K562 (cell line): ENCODE measurements around the gene EIF4G2. TPM values are rescaled to one million over a fixed set of nuclear protein-coding genes. Genes with fewer than 3 reads are reported as not detected.

Source experiments
- BDP1 ChIP-seq: IDR thresholded peaks from 3 replicates; pipeline ENCODE4 v1.6.1; 2011; ENCODE audit not compliant: insufficient read length, insufficient read depth
- COPS2 ChIP-seq: fragments of 450-650 bp; conservative IDR thresholded peaks from 2 replicates; pipeline ENCODE4 v1.6.1; 2016; ENCODE audit warnings: mild to moderate bottlenecking, moderate library complexity
- DLX4 ChIP-seq: fragments of 250-450 bp; sonication (Bioruptor Pico); IDR thresholded peaks from 2 replicates; pipeline ENCODE4 v1.6.1; 2021; ENCODE audit warnings: mild to moderate bottlenecking
- EWSR1 ChIP-seq: fragments of 450-650 bp; IDR thresholded peaks from 2 replicates; pipeline ENCODE4 v1.6.1; 2018; ENCODE audit warnings: borderline replicate concordance, mild to moderate bottlenecking, low read depth, moderate library complexity; ENCODE audit not compliant: partially characterized antibody
- GATAD2A ChIP-seq: fragments of 450-650 bp; IDR thresholded peaks from 2 replicates; pipeline ENCODE4 v1.6.1; 2017
- HDGF ChIP-seq: fragments of 450-650 bp; IDR thresholded peaks from 2 replicates; pipeline ENCODE4 v1.6.1; 2016
- JUND ChIP-seq, 2 experiments: IDR thresholded peaks; 2 replicates in 1 of 2; 3 replicates in 1 of 2; pipeline ENCODE4 v1.6.1; 2011; ENCODE audit warnings: borderline replicate concordance in 2 of 2, low read depth in 2 of 2, low read length in 2 of 2, improper control_type of control experiment in 1 of 2, missing biosample characterization in 1 of 2, missing genetic modification characterization in 1 of 2, missing genetic modification reagents in 1 of 2
- LCOR ChIP-seq: sonication (generic); formaldehyde crosslinking; IDR thresholded peaks from 2 replicates; pipeline ENCODE4 v1.8.0; 2022; ENCODE audit warnings: mild to moderate bottlenecking, missing genetic modification reagents
- LEF1 ChIP-seq: fragments of 450-650 bp; IDR thresholded peaks from 2 replicates; pipeline ENCODE4 v1.6.1; 2016; ENCODE audit warnings: mild to moderate bottlenecking
- MITF ChIP-seq: IDR thresholded peaks from 2 replicates; pipeline ENCODE4 v1.6.1; 2014; ENCODE audit warnings: antibody characterized with exemption
- MXI1 ChIP-seq: IDR thresholded peaks from 2 replicates; pipeline ENCODE4 v1.6.1; 2011; ENCODE audit warnings: low read depth, mild to moderate bottlenecking, improper control_type of control experiment, low read length
- NELFE ChIP-seq: IDR thresholded peaks from 2 replicates; pipeline ENCODE4 v1.6.1; 2011; ENCODE audit warnings: mild to moderate bottlenecking; ENCODE audit not compliant: insufficient read depth, insufficient read length
- RAD51 ChIP-seq: fragments of 450-650 bp; IDR thresholded peaks from 2 replicates; pipeline ENCODE4 v1.7.1; 2016; ENCODE audit warnings: low read depth, mild to moderate bottlenecking, borderline replicate concordance
- RBM15 ChIP-seq: fragments of 200-400 bp; formaldehyde crosslinking; IDR thresholded peaks from 2 replicates; pipeline ENCODE4 v1.6.1; 2018; ENCODE audit warnings: mild to moderate bottlenecking, low read length, moderate library complexity; ENCODE audit not compliant: insufficient read depth
- RFX1 ChIP-seq: fragments of 450-650 bp; IDR thresholded peaks from 2 replicates; pipeline ENCODE4 v1.6.1; 2016; ENCODE audit warnings: mild to moderate bottlenecking, moderate library complexity
- RHOXF2B ChIP-seq: fragments of 250-450 bp; sonication (Bioruptor Pico); conservative IDR thresholded peaks from 2 replicates; pipeline ENCODE4 v1.5.1; 2021
- STAG1 ChIP-seq: sonication (generic); formaldehyde crosslinking; IDR thresholded peaks from 2 replicates; pipeline ENCODE4 v1.5.0; 2020; ENCODE audit warnings: missing genetic modification reagents, borderline replicate concordance
- THAP7 ChIP-seq: fragments of 250-450 bp; sonication (Bioruptor Pico); IDR thresholded peaks from 2 replicates; pipeline ENCODE4 v1.5.0; 2021
- WHSC1 ChIP-seq: IDR thresholded peaks from one replicate; pipeline ENCODE4 v1.6.1; 2012; ENCODE audit warnings: low read length, control low read depth, inconsistent platforms
- ZBTB34 ChIP-seq: fragments of 250-450 bp; sonication (Bioruptor Pico); IDR thresholded peaks from 2 replicates; pipeline ENCODE4 v1.8.0; 2021; ENCODE audit warnings: mild to moderate bottlenecking, moderate library complexity
- ZNF224 ChIP-seq: sonication (generic); formaldehyde crosslinking; IDR thresholded peaks from 2 replicates; pipeline ENCODE4 v1.8.0; 2022; ENCODE audit warnings: mild to moderate bottlenecking, missing genetic modification reagents
- ZNF277 ChIP-seq: fragments of 250-450 bp; sonication (Bioruptor Pico); IDR thresholded peaks from 2 replicates; pipeline ENCODE4 v1.8.0; 2022; ENCODE audit warnings: inconsistent platforms, mild to moderate bottlenecking, moderate library complexity, borderline replicate concordance
- ZNF282 ChIP-seq: sonication (generic); formaldehyde crosslinking; IDR thresholded peaks from 2 replicates; pipeline ENCODE4 v1.8.1; 2023; ENCODE audit warnings: missing genetic modification reagents
- polyA plus RNA-seq, 8 experiments: library from polyadenylated mRNA; depleted of rRNA in 4 of 8; stranded (reverse) in 5 of 8; unstranded in 3 of 8; fragments of >200 nt; fragmentation: Nextera tagmentation in 2 of 8; fragmentation: Illumina TruSeq in 1 of 8; extraction: Ambion mirVana in 2 of 8; extraction: Trizol in 1 of 8; gene quantifications; 2 replicates each; pipeline versions ENCODE4 v1.2.1 to v1.2.3, GENCODE V29; 2011 to 2014; ENCODE audit warnings: inconsistent platforms in 1 of 8, missing spikeins in 1 of 8
- total RNA-seq, 7 experiments: library from RNA; depleted of rRNA in 6 of 7; stranded (reverse); fragments of >200 nt in 6 of 7; fragmentation: Illumina TruSeq in 2 of 7; extraction: Trizol in 2 of 7; gene quantifications; 2 replicates each; pipeline versions ENCODE4 v1.2.1 to v1.2.3, GENCODE V29; 2011 to 2021; ENCODE audit warnings: low replicate concordance in 1 of 7

EIF4G2 gene
- total and polyA plus RNA-seq, 9 of the 15 experiments (the other 6 are each of a cell fraction or from before 2014, with no cell fraction given), result 206 to 790 (median 646) TPM

GRCh38 chr11:10808553-10809372, at the start of gene EIF4G2 (continued):
- TF ChIP-seq ZNF277 (no peak), HDGF (no peak), ZNF224 (CRISPR knock-in tag) (no peak), RHOXF2B (CRISPR knock-in tag) (no peak), MITF (no peak), BDP1 (no peak), GATAD2A (peak; percentile 89; the same call in 1 of the 2 replicates), RFX1 (peak; percentile 59), LEF1 (peak; percentile 63), ZNF282 (no peak), RBM15 (no peak), COPS2 (no peak), LCOR (CRISPR knock-in tag) (peak; percentile 97), JUND (IDR thresholded peaks at IDR 0.05; ENCODE audit: borderline replicate concordance, low read depth, low read length) (peak; percentile 54), JUND (tag; IDR thresholded peaks at IDR 0.05; ENCODE audit: borderline replicate concordance, low read depth, low read length) (no peak; the same call in 2 of the 3 replicates), STAG1 (CRISPR knock-in tag) (no peak), NELFE (peak; percentile 94), ZBTB34 (CRISPR knock-in tag) (no peak), DLX4 (CRISPR knock-in tag) (no peak), THAP7 (CRISPR knock-in tag) (no peak), WHSC1 (no peak), EWSR1 (no peak), MXI1 (peak; percentile 66; the same call in 1 of the 2 replicates), RAD51 (peak; percentile 13; the same call in 1 of the 2 replicates)
